GM18858 (cell line): ENCODE measurements around the gene LKAAEAR1.

Experiments
- ATAC-seq: cut with Tn5 transposase; IDR thresholded peaks from one replicate; pipeline ENCODE4 v1.9.1; 2021; ENCODE audit not compliant: unreplicated experiment

Gene LKAAEAR1

GRCh38 chr20:64080813-64081623, 3.2 kb downstream of the LKAAEAR1 start:
- no peak for ATAC-seq

GRCh38 chr20:64080013-64080812, 4.0 kb downstream of the LKAAEAR1 start, which contains the start of gene OPRL1:
Gene OPRL1 (plus strand): TSS chr20:64080082. CDS start chr20:64092721, 12,639 bp downstream.
- ATAC-seq, result no peak

- peak; percentile 29 for ATAC-seq
These were observed 4.8 kb downstream of the LKAAEAR1 start, which contains the start of gene RGS19 for GRCh38 chr20:64079273-64080012. Gene RGS19 (minus strand): TSS chr20:64079518. CDS start chr20:64076886, 2,632 bp downstream.

GRCh38 chr20:64078934-64079272, 5.3 kb downstream of the LKAAEAR1 start:
- no peak for ATAC-seq

- no peak for ATAC-seq
These were observed 6.2 kb downstream of the LKAAEAR1 start for GRCh38 chr20:64077876-64078551.

GRCh38 chr20:64077541-64077875, 6.7 kb downstream of the LKAAEAR1 start:
- no peak for ATAC-seq

- no peak for ATAC-seq
These were observed 7.1 kb downstream of the LKAAEAR1 start for GRCh38 chr20:64077094-64077493.

GRCh38 chr20:64076061-64076997, 7.9 kb downstream of the LKAAEAR1 start:
- no peak for ATAC-seq

GRCh38 chr20:64075556-64075955, 8.6 kb downstream of the LKAAEAR1 start:
- ATAC-seq, result no peak

GRCh38 chr20:64074963-64075362, 9.2 kb downstream of the LKAAEAR1 start:
- no peak for ATAC-seq

GRCh38 chr20:64074184-64074789, 9.9 kb downstream of the LKAAEAR1 start:
- no peak for ATAC-seq

- ATAC-seq, result no peak
These were observed 10.6 kb downstream of the LKAAEAR1 start for GRCh38 chr20:64073476-64074183.

GRCh38 chr20:64072498-64073063, 11.6 kb downstream of the LKAAEAR1 start:
- no peak for ATAC-seq

- no peak for ATAC-seq
These were observed 12.6 kb downstream of the LKAAEAR1 start for GRCh38 chr20:64071341-64072332.

- no peak for ATAC-seq
These were observed 13.8 kb downstream of the LKAAEAR1 start for GRCh38 chr20:64070244-64070993.

- ATAC-seq, result no peak
These were observed 14.5 kb downstream of the LKAAEAR1 start for GRCh38 chr20:64069614-64070243.
